Stimulated activated CD8-positive, alpha-beta memory T cell treated with anti-CD3 and anti-CD28 coated beads, Interleukin-12 subunit alpha, Interleukin-12 subunit beta, amount 100 ng/mL, for 24 hours (primary cell): ENCODE data around the gene TMEM186.
"Not testable (repeated sequence)": the region's sequence is repeated elsewhere in the genome, so short reads cannot be mapped to it uniquely, and the experiment has no call there.

ENCODE experiments used
- DNase-seq: peaks from one replicate; pipeline ENCODE4 v3.0.0-alpha.2; 2020; ENCODE audit errors: extremely low read depth

Gene TMEM186

GRCh38 chr16:8812162-8812843 lies 14.9 kb upstream of the TMEM186 start:
- no peak for DNase-seq

GRCh38 chr16:8808613-8809353 lies 11.3 kb upstream of the TMEM186 start:
- DNase-seq, result no peak

- no peak for DNase-seq
Observed at GRCh38 chr16:8808009-8808408, 10.6 kb upstream of the TMEM186 start.

GRCh38 chr16:8807189-8807588 lies 9.8 kb upstream of the TMEM186 start:
- DNase-seq, result no peak

- DNase-seq, result no peak
Observed at GRCh38 chr16:8806272-8806983, 9.0 kb upstream of the TMEM186 start.

- DNase-seq, result no peak
Observed at GRCh38 chr16:8804313-8804712, 6.9 kb upstream of the TMEM186 start.

- DNase-seq, result not testable (repeated sequence)
Observed at GRCh38 chr16:8803733-8804132, 6.3 kb upstream of the TMEM186 start.

GRCh38 chr16:8801701-8802100 lies 4.3 kb upstream of the TMEM186 start:
- no peak for DNase-seq

- DNase-seq, result no peak
Observed at GRCh38 chr16:8798535-8799157, 1.2 kb upstream of the TMEM186 start.

GRCh38 chr16:8798174-8798527 lies 712 bp upstream of the TMEM186 start:
- no peak for DNase-seq

- DNase-seq, result no peak
Observed at GRCh38 chr16:8796469-8797363, 723 bp downstream of the TMEM186 start.

GRCh38 chr16:8795818-8796217 lies 1.6 kb downstream of the TMEM186 start:
- no peak for DNase-seq

GRCh38 chr16:8795091-8795490 lies 2.3 kb downstream of the TMEM186 start:
- DNase-seq, result no peak

- no peak for DNase-seq
Observed at GRCh38 chr16:8788578-8789172, 8.8 kb downstream of the TMEM186 start.

GRCh38 chr16:8786316-8786715 lies 11.1 kb downstream of the TMEM186 start:
- DNase-seq, result not testable (repeated sequence)

GRCh38 chr16:8785408-8785807 lies 12.0 kb downstream of the TMEM186 start:
- no peak for DNase-seq

- no peak for DNase-seq
Observed at GRCh38 chr16:8782673-8783072, 14.8 kb downstream of the TMEM186 start.

- no peak for DNase-seq
Observed at GRCh38 chr16:8781797-8782196, 15.6 kb downstream of the TMEM186 start.

GRCh38 chr16:8777217-8777616 lies 20.2 kb downstream of the TMEM186 start:
- no peak for DNase-seq

- DNase-seq, result no peak
Observed at GRCh38 chr16:8776129-8776584, 21.3 kb downstream of the TMEM186 start.

GRCh38 chr16:8775359-8775758 lies 22.1 kb downstream of the TMEM186 start:
- DNase-seq, result no peak
